Measurements from ENCODE around the gene MAP4K4. TPM values are rescaled to one million over a fixed set of nuclear protein-coding genes. Genes with fewer than 3 reads are reported as not detected.

Gene MAP4K4
- total and polyA plus RNA-seq, 2 donors from 2014 or later: 8.4 to 62.8 TPM

DNA sequence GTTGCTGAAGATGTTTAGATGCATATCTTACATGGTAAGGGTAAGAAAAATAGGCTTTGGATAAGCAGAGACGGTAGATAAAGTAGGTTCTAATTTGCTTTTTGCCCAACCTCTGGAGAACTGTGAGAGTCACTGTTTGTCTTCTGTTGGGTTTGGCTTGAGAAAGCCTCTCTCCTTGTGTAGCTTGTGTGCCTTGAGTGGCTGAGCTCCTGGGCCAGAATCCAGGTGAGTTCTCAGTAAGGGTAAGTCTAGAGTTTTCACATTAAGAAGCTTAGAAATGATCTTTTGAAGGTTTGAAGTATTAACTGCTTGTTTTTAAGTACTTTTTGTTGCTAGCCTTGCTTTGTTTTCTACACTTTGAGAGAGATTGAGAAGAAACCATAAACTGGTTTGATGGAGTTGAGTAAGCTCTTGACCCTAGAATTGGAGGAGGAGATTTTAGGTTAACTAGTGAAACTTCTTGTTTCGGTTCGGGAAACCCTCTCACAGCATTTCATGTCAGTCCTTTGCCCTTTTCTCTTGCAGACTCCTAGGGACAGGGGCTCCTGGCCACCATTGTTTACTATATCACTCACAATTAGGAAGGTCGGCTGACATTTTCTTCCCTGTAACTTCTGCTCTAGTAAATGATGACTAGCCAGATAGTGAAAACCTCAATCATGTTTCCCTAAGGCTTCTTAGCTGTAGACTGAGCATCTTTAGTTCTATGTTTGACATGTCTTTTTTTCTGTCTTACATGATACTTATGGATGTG is 26.0 kb downstream of the MAP4K4 start:
- no peak overlapping the region for H3K9ac ChIP-seq (ENCODE audit: low read length in 3 of 3)
- no peaks in the 10 kb centered on the region for H3K36me3 ChIP-seq (ENCODE audit: control insufficient read depth in 2 of 3, insufficient read depth in 3 of 3, low read length in 3 of 3)
- no peaks in the 10 kb centered on the region for H3K9me3 ChIP-seq (ENCODE audit: control insufficient read depth in 2 of 3, insufficient read depth in 1 of 3, low read length in 3 of 3)
- FAIRE-seq: no peak
- no peak for DNase-seq
- no peak overlapping the region for H3K27ac ChIP-seq (ENCODE audit: low read depth in 2 of 2, low read length in 2 of 2)
- intact Hi-C loops (cut with DNase I): no loop called here
- no peak overlapping the region for H3K4me3 ChIP-seq (ENCODE audit: low read length in 3 of 3)
- no peaks in the 10 kb centered on the region for H3K27me3 ChIP-seq (ENCODE audit: control insufficient read depth, insufficient read depth, low read length)
- H3K4me1 ChIP-seq (ENCODE audit: control insufficient read depth in 2 of 3, insufficient read depth in 2 of 3, low read depth in 1 of 3, low read length in 3 of 3): peaks cover 0 to 7% (median 0%) of the 10 kb centered on the region in 3 donors
- TF ChIP-seq, protein P1, sequence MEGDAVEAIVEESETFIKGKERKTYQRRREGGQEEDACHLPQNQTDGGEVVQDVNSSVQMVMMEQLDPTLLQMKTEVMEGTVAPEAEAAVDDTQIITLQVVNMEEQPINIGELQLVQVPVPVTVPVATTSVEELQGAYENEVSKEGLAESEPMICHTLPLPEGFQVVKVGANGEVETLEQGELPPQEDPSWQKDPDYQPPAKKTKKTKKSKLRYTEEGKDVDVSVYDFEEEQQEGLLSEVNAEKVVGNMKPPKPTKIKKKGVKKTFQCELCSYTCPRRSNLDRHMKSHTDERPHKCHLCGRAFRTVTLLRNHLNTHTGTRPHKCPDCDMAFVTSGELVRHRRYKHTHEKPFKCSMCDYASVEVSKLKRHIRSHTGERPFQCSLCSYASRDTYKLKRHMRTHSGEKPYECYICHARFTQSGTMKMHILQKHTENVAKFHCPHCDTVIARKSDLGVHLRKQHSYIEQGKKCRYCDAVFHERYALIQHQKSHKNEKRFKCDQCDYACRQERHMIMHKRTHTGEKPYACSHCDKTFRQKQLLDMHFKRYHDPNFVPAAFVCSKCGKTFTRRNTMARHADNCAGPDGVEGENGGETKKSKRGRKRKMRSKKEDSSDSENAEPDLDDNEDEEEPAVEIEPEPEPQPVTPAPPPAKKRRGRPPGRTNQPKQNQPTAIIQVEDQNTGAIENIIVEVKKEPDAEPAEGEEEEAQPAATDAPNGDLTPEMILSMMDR (IDR thresholded peaks at IDR 0.05; ENCODE audit: borderline replicate concordance, extremely low read depth, insufficient read depth): no peak

DNA sequence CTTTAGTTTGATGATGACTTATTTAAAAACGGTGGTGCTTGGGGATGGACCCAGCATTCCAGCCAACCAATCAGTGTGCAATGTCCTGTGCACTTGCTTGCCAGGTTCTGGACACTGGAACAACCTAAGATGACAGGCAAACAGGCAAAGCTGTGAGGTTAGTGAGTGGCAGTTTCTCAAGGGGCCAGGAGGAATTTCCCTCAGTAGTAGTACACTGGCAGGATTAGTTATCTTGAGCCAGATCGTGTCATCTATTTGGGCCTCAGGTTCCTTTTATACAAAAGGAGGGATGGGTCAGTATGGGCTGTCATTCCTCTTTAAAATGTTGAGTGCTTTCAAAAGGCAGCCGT is 26.6 kb downstream of the MAP4K4 start:
- TF ChIP-seq, protein P1 (IDR thresholded peaks at IDR 0.05; ENCODE audit: borderline replicate concordance, extremely low read depth, insufficient read depth): no peak
- Histone ChIP-seq H3K9me3 (ENCODE audit: control insufficient read depth in 2 of 3, insufficient read depth in 1 of 3, low read length in 3 of 3) (no peaks in the 10 kb centered on the region), H3K27ac (ENCODE audit: low read depth in 2 of 2, low read length in 2 of 2) (no peak overlapping the region), H3K4me3 (ENCODE audit: low read length in 3 of 3) (no peak overlapping the region), H3K27me3 (ENCODE audit: control insufficient read depth, insufficient read depth, low read length) (no peaks in the 10 kb centered on the region), H3K9ac (ENCODE audit: low read length in 3 of 3) (no peak overlapping the region), H3K36me3 (ENCODE audit: control insufficient read depth in 2 of 3, insufficient read depth in 3 of 3, low read length in 3 of 3) (no peaks in the 10 kb centered on the region), H3K4me1 (ENCODE audit: control insufficient read depth in 2 of 3, insufficient read depth in 2 of 3, low read depth in 1 of 3, low read length in 3 of 3) (peaks cover 0 to 2% (median 0%) of the 10 kb centered on the region in 3 donors)
- DNase-seq: no peak
- intact Hi-C loops (cut with DNase I): no loop called here
- no peak for FAIRE-seq

DNA sequence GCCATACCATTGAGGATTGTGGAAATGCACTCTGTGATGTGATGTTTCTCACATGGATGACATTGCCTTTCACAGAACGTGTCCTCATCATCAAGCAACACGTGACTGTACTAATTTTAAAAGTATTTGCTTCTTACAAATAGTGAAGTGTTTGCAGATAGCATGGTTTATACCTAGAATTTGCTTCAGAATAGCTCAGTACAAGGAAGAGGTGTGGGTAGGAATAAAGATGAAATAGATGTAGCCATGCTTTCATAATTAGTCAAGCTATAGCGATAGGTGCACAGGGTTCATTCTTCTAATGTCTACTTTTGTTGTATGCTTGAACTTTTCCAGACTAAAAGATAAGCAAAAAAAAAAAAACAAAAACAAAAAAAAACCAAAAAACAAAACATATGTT is 27.5 kb downstream of the MAP4K4 start:
- TF ChIP-seq, protein P1 (IDR thresholded peaks at IDR 0.05; ENCODE audit: borderline replicate concordance, extremely low read depth, insufficient read depth): no peak
- Histone ChIP-seq H3K27me3 (ENCODE audit: control insufficient read depth, insufficient read depth, low read length) (no peaks in the 10 kb centered on the region), H3K4me3 (ENCODE audit: low read length in 3 of 3) (no peak overlapping the region), H3K36me3 (ENCODE audit: control insufficient read depth in 2 of 3, insufficient read depth in 3 of 3, low read length in 3 of 3) (no peaks in the 10 kb centered on the region), H3K27ac (ENCODE audit: low read depth in 2 of 2, low read length in 2 of 2) (no peak overlapping the region), H3K9me3 (ENCODE audit: control insufficient read depth in 2 of 3, insufficient read depth in 1 of 3, low read length in 3 of 3) (no peaks in the 10 kb centered on the region), H3K4me1 (ENCODE audit: control insufficient read depth in 2 of 3, insufficient read depth in 2 of 3, low read depth in 1 of 3, low read length in 3 of 3) (peaks cover 0 to 2% (median 0%) of the 10 kb centered on the region in 3 donors), H3K9ac (ENCODE audit: low read length in 3 of 3) (no peak overlapping the region)
- FAIRE-seq: no peak
- intact Hi-C loops (cut with DNase I): no loop called here
- no peak for DNase-seq

All from kidney (tissue), 14 donors.